ENCODE data around the gene UTP15. TPM values are rescaled to one million over a fixed set of nuclear protein-coding genes. Genes with fewer than 3 reads are reported as not detected.

Gene UTP15
- total RNA-seq, 1 donor from 2014 or later: 11.0 TPM

GRCh38 chr5:73615085-73615484 is 49.5 kb downstream of the UTP15 start:
- DNase-seq (ENCODE audit: missing footprints) (no peak), ATAC-seq (no peak)
- intact Hi-C loops (cut with DNase I): no loop called here

- DNase-seq (ENCODE audit: missing footprints): no peak
- intact Hi-C loops (cut with DNase I): no loop called here
- ATAC-seq: no peak
These were observed 50.4 kb downstream of the UTP15 start for GRCh38 chr5:73615947-73616346.

- intact Hi-C loops (cut with DNase I): no loop called here
- ATAC-seq: no peak
These were observed 52.2 kb downstream of the UTP15 start for GRCh38 chr5:73617510-73618279.

GRCh38 chr5:73619606-73620333 is 54.2 kb downstream of the UTP15 start:
- DNase-seq (ENCODE audit: missing footprints) (no peak), ATAC-seq (no peak)
- intact Hi-C loops (cut with DNase I): no loop called here

More at GRCh38 chr5:73617510-73618279, 52.2 kb downstream of the UTP15 start:
- DNase-seq (ENCODE audit: missing footprints): no peak

- DNase-seq (ENCODE audit: missing footprints) (no peak), ATAC-seq (no peak)
- intact Hi-C loops (cut with DNase I): no loop called here
These were observed 54.8 kb downstream of the UTP15 start for GRCh38 chr5:73620334-73620687.

- no peak for ATAC-seq
- intact Hi-C loops (cut with DNase I): no loop called here
- no peak for DNase-seq (ENCODE audit: missing footprints)
These were observed 57.5 kb downstream of the UTP15 start for GRCh38 chr5:73623060-73623459.

- DNase-seq (ENCODE audit: missing footprints) (no peak), ATAC-seq (no peak)
- intact Hi-C loops (cut with DNase I): no loop called here
These were observed 58.4 kb downstream of the UTP15 start for GRCh38 chr5:73623901-73624404.

- DNase-seq (ENCODE audit: missing footprints) (no peak), ATAC-seq (no peak)
- intact Hi-C loops (cut with DNase I): no loop called here
These were observed 59.3 kb downstream of the UTP15 start for GRCh38 chr5:73624888-73625287.

GRCh38 chr5:73625372-73625943 is 59.9 kb downstream of the UTP15 start:
- peak; percentile 56 for ATAC-seq
- DNase-seq (ENCODE audit: missing footprints): peak; percentile 60
- intact Hi-C loops (cut with DNase I): no loop called here

- peak; percentile 71 for DNase-seq (ENCODE audit: missing footprints)
- peak; percentile 87 for ATAC-seq
- intact Hi-C loops (cut with DNase I): no loop called here
These were observed 60.6 kb downstream of the UTP15 start, which contains the start of gene ARHGEF28 for GRCh38 chr5:73625944-73626811. Gene ARHGEF28, plus strand, starts transcription at chr5:73626196. Its CDS starts 58,656 bp downstream, at chr5:73684852.

- intact Hi-C loops (cut with DNase I): no loop called here
- ATAC-seq (no peak), DNase-seq (ENCODE audit: missing footprints) (no peak)
These were observed 61.3 kb downstream of the UTP15 start for GRCh38 chr5:73626814-73627313.

GRCh38 chr5:73629456-73629855 is 63.9 kb downstream of the UTP15 start:
- intact Hi-C loops (cut with DNase I): no loop called here
- no peak for DNase-seq (ENCODE audit: missing footprints)
- ATAC-seq: no peak

- ATAC-seq (no peak), DNase-seq (ENCODE audit: missing footprints) (no peak)
- intact Hi-C loops (cut with DNase I): no loop called here
These were observed 65.2 kb downstream of the UTP15 start for GRCh38 chr5:73630765-73631164.

GRCh38 chr5:73631500-73631899 is 66.0 kb downstream of the UTP15 start:
- intact Hi-C loops (cut with DNase I): no loop called here
- DNase-seq (ENCODE audit: missing footprints): no peak
- ATAC-seq: no peak

Other genes starting within 250 kb of the UTP15 start
- gene FOXD1, start 117.0 kb upstream of the UTP15 start, total RNA-seq: not detected
- gene BTF3, start 67.3 kb upstream of the UTP15 start, total RNA-seq: 391 TPM
- gene ANKRA2, start 104 bp upstream of the UTP15 start, total RNA-seq: 14.4 TPM
- 1.9 TPM for gene ARHGEF28, start 60.5 kb downstream of the UTP15 start, total RNA-seq